Right cardiac atrium (tissue), 5 donors: ENCODE data around the gene EIF4EBP2. TPM values are rescaled to one million over a fixed set of nuclear protein-coding genes. Genes with fewer than 3 reads are reported as not detected.

Experiments
- ATAC-seq, 2 donors: fragments of 200-7000 bp; cut with Tn5 transposase; one replicate each; pipeline versions ENCODE4 v1.8.0 to v1.9.1; 2020; ENCODE audit warnings: moderate library complexity in 2 of 2, mild to moderate bottlenecking in 1 of 2
- DNase-seq, 3 donors: peaks; one replicate each; pipeline ENCODE4 v3.0.0-alpha.2; 2020
- H3K27ac ChIP-seq: one replicate; pipeline ENCODE4 v1.5.1; 2013; ENCODE audit warnings: mild to moderate bottlenecking, low read length, control low read depth, moderate library complexity
- H3K27me3 ChIP-seq: one replicate; pipeline ENCODE4 v1.6.1; 2013; ENCODE audit not compliant: control insufficient read depth, insufficient read depth
- H3K4me1 ChIP-seq: one replicate; pipeline ENCODE4 v1.6.1; 2013; ENCODE audit warnings: low read length; ENCODE audit not compliant: control insufficient read depth, insufficient read depth
- H3K4me3 ChIP-seq: one replicate; pipeline ENCODE4 v1.5.1; 2013; ENCODE audit warnings: low read length, control low read depth
- H3K9me3 ChIP-seq: one replicate; pipeline ENCODE4 v1.6.1; 2013; ENCODE audit warnings: low read length; ENCODE audit not compliant: control insufficient read depth
- WGBS: extraction: QIAGEN DNeasy Blood & Tissue Kit; methylation state at CpG from one replicate; pipeline ENCODE4 v1.1.7; 2013; 5-methylcytosine and 5-hydroxymethylcytosine counted together
- intact Hi-C, 4 donors: fragments of 100-400 bp; cut with DNase I; formaldehyde crosslinking; loops; one replicate each; pipeline versions ENCODE4 v1.11.0 to v1.14.0; 2022 to 2023
- polyA plus RNA-seq: library from polyadenylated mRNA; stranded (reverse); fragments of 200-250 nt; gene quantifications from one replicate; pipeline ENCODE4 v1.2.3, GENCODE V29; 2013
- total RNA-seq, 4 donors: library from RNA; stranded (reverse); fragmentation: NEBNext Ultra II Directional; extraction: Animal tissue kit (Norgen Biotek cat#: 25700); gene quantifications; one replicate each; pipeline ENCODE4 v1.2.1, GENCODE V29; 2021
- donor health status: healthy with polysubstance abuse.
- donor health status: DM: no; HTN: yes; CAD: no.
- donor health status: DM: no; HTN: no; CAD: no.
- donor health status: DM: no; HTN: yes; CAD: no; lungs with severe emphysema.
- donor health status: DM: yes; HTN: yes; CAD: no.

EIF4EBP2 gene
- total and polyA plus RNA-seq, 5 donors, result 29.6 to 91.1 (median 77.5) TPM

- ATAC-seq, result peak in 1 of 2 donors; percentile 19
- intact Hi-C loops, result no loop called here
- Histone ChIP-seq H3K4me3 (no peak overlapping the region), H3K9me3 (no peaks in the 10 kb centered on the region), H3K4me1 (peaks cover 33% of the 10 kb centered on the region), H3K27me3 (no peaks in the 10 kb centered on the region), H3K27ac (peak overlapping the region; percentile 41)
- WGBS, result 59% methylated on average over 6 of the region's 6 CpGs
- DNase-seq, result peak in 1 of 3 donors; percentile 54
Observed at GRCh38 chr10:70432561-70433263, 28.8 kb downstream of the EIF4EBP2 start.

- Histone ChIP-seq H3K9me3 (no peaks in the 10 kb centered on the region), H3K27me3 (no peaks in the 10 kb centered on the region), H3K4me3 (no peak overlapping the region), H3K4me1 (peaks cover 33% of the 10 kb centered on the region), H3K27ac (no peak overlapping the region)
- DNase-seq, result peak in 1 of 3 donors; percentile 64
- intact Hi-C loops, result no loop called here
- 63% methylated on average over 9 of the region's 9 CpGs for WGBS
- peak; percentile 7 to 8 for ATAC-seq
Observed at GRCh38 chr10:70433581-70434280, 29.8 kb downstream of the EIF4EBP2 start.

- H3K4me3 ChIP-seq, result no peak overlapping the region
- H3K27ac ChIP-seq, result no peak overlapping the region
- no peaks in the 10 kb centered on the region for H3K27me3 ChIP-seq
- 94% methylated on average over 19 of the region's 19 CpGs for WGBS
- peaks cover 26% of the 10 kb centered on the region for H3K4me1 ChIP-seq
- no peak for ATAC-seq
- no peaks in the 10 kb centered on the region for H3K9me3 ChIP-seq
- intact Hi-C loops, result no loop called here
- peak in 1 of 3 donors; percentile 48 for DNase-seq
Observed at GRCh38 chr10:70435241-70436085, 31.5 kb downstream of the EIF4EBP2 start.

GRCh38 chr10:70437721-70438120, 33.8 kb downstream of the EIF4EBP2 start:
- ATAC-seq, result no peak
- H3K4me1 ChIP-seq, result peaks cover 7% of the 10 kb centered on the region
- H3K27me3 ChIP-seq, result no peaks in the 10 kb centered on the region
- intact Hi-C loops, result no loop called here
- H3K4me3 ChIP-seq, result no peak overlapping the region
- DNase-seq, result no peak
- WGBS, result 74% methylated on average over 5 of the region's 5 CpGs
- H3K9me3 ChIP-seq, result no peaks in the 10 kb centered on the region
- H3K27ac ChIP-seq, result no peak overlapping the region

- peak in 1 of 3 donors; percentile 51 for DNase-seq
Observed at GRCh38 chr10:70440296-70441160, 36.6 kb downstream of the EIF4EBP2 start.

GRCh38 chr10:70441161-70441894, 37.4 kb downstream of the EIF4EBP2 start, which contains the start of gene NODAL:
TSS of gene NODAL (minus strand) at chr10:70441681. CDS start at chr10:70441667, 14 bp downstream.
- no peaks in the 10 kb centered on the region for H3K4me1 ChIP-seq
- intact Hi-C loops, result no loop called here
- ATAC-seq (peak; percentile 27 to 58), DNase-seq (peak in 1 of 3 donors; percentile 56)
- no peaks in the 10 kb centered on the region for H3K9me3 ChIP-seq
- no peaks in the 10 kb centered on the region for H3K27me3 ChIP-seq
- H3K27ac ChIP-seq, result no peak within 1 kb of the TSS
- WGBS, result 12% methylated on average over 60 of the region's 60 CpGs
- peak within 1 kb of the TSS; percentile 22 for H3K4me3 ChIP-seq

More at GRCh38 chr10:70440296-70441160, 36.6 kb downstream of the EIF4EBP2 start:
- ATAC-seq, result peak; percentile 23 to 52
- Histone ChIP-seq H3K4me3 (peak overlapping the region; percentile 22), H3K9me3 (no peaks in the 10 kb centered on the region), H3K4me1 (no peaks in the 10 kb centered on the region), H3K27me3 (no peaks in the 10 kb centered on the region), H3K27ac (no peak overlapping the region)
- intact Hi-C loops, result no loop called here
- WGBS, result 3% methylated on average over 69 of the region's 69 CpGs

GRCh38 chr10:70441895-70442309, 38.0 kb downstream of the EIF4EBP2 start:
- no peaks in the 10 kb centered on the region for H3K27me3 ChIP-seq
- H3K27ac ChIP-seq, result no peak overlapping the region
- WGBS, result 50% methylated on average over 12 of the region's 12 CpGs
- H3K4me1 ChIP-seq, result no peaks in the 10 kb centered on the region
- no peak overlapping the region for H3K4me3 ChIP-seq
- no peaks in the 10 kb centered on the region for H3K9me3 ChIP-seq
- ATAC-seq, result peak in 1 of 2 donors; percentile 5
- DNase-seq, result no peak
- intact Hi-C loops, result no loop called here

- intact Hi-C loops, result no loop called here
- H3K9me3 ChIP-seq, result no peaks in the 10 kb centered on the region
- 89% methylated on average over 6 of the region's 6 CpGs for WGBS
- ATAC-seq (no peak), DNase-seq (no peak)
- no peaks in the 10 kb centered on the region for H3K4me1 ChIP-seq
- H3K27ac ChIP-seq, result no peak overlapping the region
- no peak overlapping the region for H3K4me3 ChIP-seq
- no peaks in the 10 kb centered on the region for H3K27me3 ChIP-seq
Observed at GRCh38 chr10:70442332-70442988, 38.5 kb downstream of the EIF4EBP2 start.

GRCh38 chr10:70444744-70445143, 40.8 kb downstream of the EIF4EBP2 start:
- WGBS, result 94% methylated on average over 4 of the region's 4 CpGs
- intact Hi-C loops, result no loop called here
- no peaks in the 10 kb centered on the region for H3K9me3 ChIP-seq
- no peak for ATAC-seq
- H3K4me1 ChIP-seq, result no peaks in the 10 kb centered on the region
- no peak overlapping the region for H3K27ac ChIP-seq
- DNase-seq, result no peak
- no peaks in the 10 kb centered on the region for H3K27me3 ChIP-seq
- no peak overlapping the region for H3K4me3 ChIP-seq
